Duodenal mucosa (tissue), 2 donors: ENCODE data around the gene ZNF746.
A peak's percentile ranks its signal among the peaks of the same experiment; 100 is the strongest.
"Not testable (repeated sequence)": the region's sequence is repeated elsewhere in the genome, so short reads cannot be mapped to it uniquely, and the experiment has no call there.

ENCODE experiments used
- H3K27ac ChIP-seq: one replicate; pipeline ENCODE4 v1.7.0; 2013; ENCODE audit warnings: low read depth, low read length
- H3K27me3 ChIP-seq, 2 donors: one replicate each; pipeline ENCODE4 v1.7.0; 2013; ENCODE audit warnings: low read length in 2 of 2, control low read depth in 1 of 2; ENCODE audit not compliant: insufficient read depth in 2 of 2, control insufficient read depth in 1 of 2
- H3K36me3 ChIP-seq, 2 donors: one replicate each; pipeline ENCODE4 v1.7.0; 2013; ENCODE audit warnings: low read length in 2 of 2, control low read depth in 1 of 2; ENCODE audit not compliant: insufficient read depth in 2 of 2, control insufficient read depth in 1 of 2
- H3K4me1 ChIP-seq, 2 donors: one replicate each; pipeline ENCODE4 v1.7.0; 2013; ENCODE audit warnings: low read length in 2 of 2, control low read depth in 1 of 2; ENCODE audit not compliant: insufficient read depth in 2 of 2, control insufficient read depth in 1 of 2
- H3K4me3 ChIP-seq, 2 donors: one replicate each; pipeline ENCODE4 v1.7.0; 2013; ENCODE audit warnings: low read length in 2 of 2, low read depth in 1 of 2
- H3K9ac ChIP-seq, 2 donors: one replicate each; pipeline ENCODE4 v1.7.0; 2013; ENCODE audit warnings: low read length in 2 of 2, low read depth in 1 of 2
- H3K9me3 ChIP-seq, 2 donors: one replicate each; pipeline ENCODE4 v1.7.0; 2013; ENCODE audit warnings: low read length in 2 of 2, control low read depth in 1 of 2; ENCODE audit not compliant: control insufficient read depth in 1 of 2

The ZNF746 gene

DNA sequence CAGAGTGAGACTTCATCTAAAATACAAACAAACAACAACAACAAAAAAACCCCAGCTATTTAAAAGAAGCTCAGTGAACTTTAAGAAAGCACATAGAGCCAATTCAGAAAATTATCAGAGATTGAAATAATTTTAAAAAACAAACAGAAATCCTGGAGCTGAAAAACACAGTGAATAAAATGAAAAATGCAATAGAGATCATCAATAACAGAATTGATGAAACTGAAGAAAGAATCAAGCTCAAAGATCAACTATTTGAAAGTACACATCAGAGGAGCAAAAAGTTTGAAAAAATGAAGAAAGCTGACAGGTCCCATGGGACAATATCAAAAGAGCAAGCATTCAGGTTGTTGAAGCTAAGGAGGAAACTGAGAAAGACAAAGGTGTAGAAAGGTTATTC is 12.2 kb upstream of the ZNF746 start:
- Histone ChIP-seq H3K4me1 (no peaks in the 10 kb centered on the region), H3K9ac (no peak overlapping the region), H3K27me3 (no peaks in the 10 kb centered on the region), H3K27ac (no peak overlapping the region), H3K36me3 (no peaks in the 10 kb centered on the region), H3K9me3 (peaks cover 9 to 19% of the 10 kb centered on the region in 2 donors), H3K4me3 (no peak overlapping the region)

- Histone ChIP-seq H3K9ac (no peak overlapping the region), H3K27ac (no peak overlapping the region), H3K4me3 (no peak overlapping the region), H3K4me1 (no peaks in the 10 kb centered on the region), H3K36me3 (no peaks in the 10 kb centered on the region), H3K27me3 (no peaks in the 10 kb centered on the region), H3K9me3 (peaks cover 6 to 19% of the 10 kb centered on the region in 2 donors)
Measured at GRCh38 chr7:149505551-149505950, 7.9 kb upstream of the ZNF746 start.

DNA sequence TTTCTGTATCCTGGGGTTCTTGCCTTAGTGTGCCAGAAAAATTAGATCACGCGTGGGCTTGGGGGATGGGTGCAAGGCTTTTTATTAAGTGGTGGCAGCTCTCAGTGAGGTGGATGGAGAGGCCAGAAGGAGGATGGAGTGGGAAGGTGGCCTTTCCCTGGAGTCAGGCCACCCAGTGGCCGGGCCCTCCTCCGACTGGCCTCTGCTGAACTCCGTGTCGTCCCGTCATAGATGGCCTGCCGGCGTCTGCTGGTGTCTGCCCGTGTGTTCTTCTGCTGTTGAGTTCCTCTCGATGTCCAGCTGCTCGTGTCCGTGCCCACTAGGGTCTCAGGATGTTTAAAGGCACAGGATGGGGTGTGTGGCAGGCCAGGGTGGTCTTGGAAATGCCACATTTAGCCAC is 4.0 kb upstream of the ZNF746 start:
- Histone ChIP-seq H3K9me3 (peaks cover 0 to 4% of the 10 kb centered on the region in 2 donors), H3K36me3 (no peaks in the 10 kb centered on the region), H3K27me3 (no peaks in the 10 kb centered on the region), H3K4me1 (no peaks in the 10 kb centered on the region), H3K9ac (no peak overlapping the region), H3K4me3 (no peak overlapping the region), H3K27ac (no peak overlapping the region)

GRCh38 chr7:149500910-149501309 is 3.3 kb upstream of the ZNF746 start:
- H3K27ac ChIP-seq, result no peak overlapping the region
- H3K4me3 ChIP-seq, result no peak overlapping the region
- H3K4me1 ChIP-seq, result peaks cover 3 to 5% of the 10 kb centered on the region in 2 donors
- H3K36me3 ChIP-seq, result no peaks in the 10 kb centered on the region
- H3K9me3 ChIP-seq, result no peaks in the 10 kb centered on the region
- H3K9ac ChIP-seq, result no peak overlapping the region
- no peaks in the 10 kb centered on the region for H3K27me3 ChIP-seq

GRCh38 chr7:149500201-149500600 is 2.6 kb upstream of the ZNF746 start:
- H3K4me1 ChIP-seq, result peaks cover 7 to 11% of the 10 kb centered on the region in 2 donors
- no peaks in the 10 kb centered on the region for H3K9me3 ChIP-seq

GRCh38 chr7:149498811-149499210 is 1.2 kb upstream of the ZNF746 start:
- Histone ChIP-seq H3K27ac (no peak overlapping the region), H3K4me3 (no peak overlapping the region), H3K4me1 (peaks cover 9 to 11% of the 10 kb centered on the region in 2 donors), H3K27me3 (no peaks in the 10 kb centered on the region), H3K9me3 (no peaks in the 10 kb centered on the region), H3K9ac (no peak overlapping the region), H3K36me3 (peaks cover 2 to 4% of the 10 kb centered on the region in 2 donors)

More at GRCh38 chr7:149500201-149500600, 2.6 kb upstream of the ZNF746 start:
- Histone ChIP-seq H3K36me3 (no peaks in the 10 kb centered on the region), H3K27me3 (no peaks in the 10 kb centered on the region), H3K9ac (no peak overlapping the region), H3K27ac (no peak overlapping the region), H3K4me3 (no peak overlapping the region)

DNA sequence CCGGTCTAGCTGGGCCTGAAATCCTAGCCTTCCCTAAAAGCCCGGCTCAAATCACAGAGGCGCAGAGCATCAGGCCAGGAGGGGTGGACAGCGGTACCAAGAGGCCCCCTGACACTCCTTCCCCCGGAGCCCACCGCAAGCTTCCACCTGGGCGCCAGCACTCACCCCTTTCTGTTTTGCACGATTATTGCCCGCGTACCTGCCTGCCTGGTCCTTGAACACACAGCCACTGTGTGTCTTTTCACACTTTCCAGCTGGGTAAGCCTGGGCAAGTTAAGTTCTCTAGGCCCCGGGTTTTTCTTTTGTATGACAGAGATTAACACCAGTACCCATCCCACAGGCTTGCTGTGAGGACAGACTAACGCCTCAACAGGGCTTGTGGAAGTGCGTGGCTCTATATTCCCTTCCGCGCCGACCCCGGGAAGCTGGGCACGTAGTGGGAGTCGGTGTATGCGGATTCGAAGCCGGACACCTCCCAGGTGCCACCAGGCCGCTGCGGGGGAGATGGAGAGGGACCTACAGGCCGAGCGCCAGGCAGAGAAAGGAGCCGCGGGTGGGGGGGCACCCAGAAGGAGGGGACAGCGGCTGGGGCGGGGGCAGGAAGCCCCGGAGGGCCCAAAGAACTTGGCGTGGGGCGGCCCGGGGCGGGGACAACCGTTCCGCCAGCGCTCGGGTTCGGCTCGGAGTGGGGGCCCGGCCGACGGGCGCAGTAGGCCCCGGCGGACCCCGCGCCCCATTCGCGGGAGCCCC is 792 bp downstream of the ZNF746 start:
- H3K36me3 ChIP-seq, result peaks cover 13 to 24% of the 10 kb centered on the region in 2 donors
- H3K4me3 ChIP-seq, result peak overlapping the region; percentile 77 to 85
- peak overlapping the region; percentile 74 to 77 for H3K9ac ChIP-seq
- H3K27me3 ChIP-seq, result no peaks in the 10 kb centered on the region
- H3K4me1 ChIP-seq, result peaks cover 9 to 11% of the 10 kb centered on the region in 2 donors
- no peaks in the 10 kb centered on the region for H3K9me3 ChIP-seq
- peak overlapping the region; percentile 56 for H3K27ac ChIP-seq

DNA sequence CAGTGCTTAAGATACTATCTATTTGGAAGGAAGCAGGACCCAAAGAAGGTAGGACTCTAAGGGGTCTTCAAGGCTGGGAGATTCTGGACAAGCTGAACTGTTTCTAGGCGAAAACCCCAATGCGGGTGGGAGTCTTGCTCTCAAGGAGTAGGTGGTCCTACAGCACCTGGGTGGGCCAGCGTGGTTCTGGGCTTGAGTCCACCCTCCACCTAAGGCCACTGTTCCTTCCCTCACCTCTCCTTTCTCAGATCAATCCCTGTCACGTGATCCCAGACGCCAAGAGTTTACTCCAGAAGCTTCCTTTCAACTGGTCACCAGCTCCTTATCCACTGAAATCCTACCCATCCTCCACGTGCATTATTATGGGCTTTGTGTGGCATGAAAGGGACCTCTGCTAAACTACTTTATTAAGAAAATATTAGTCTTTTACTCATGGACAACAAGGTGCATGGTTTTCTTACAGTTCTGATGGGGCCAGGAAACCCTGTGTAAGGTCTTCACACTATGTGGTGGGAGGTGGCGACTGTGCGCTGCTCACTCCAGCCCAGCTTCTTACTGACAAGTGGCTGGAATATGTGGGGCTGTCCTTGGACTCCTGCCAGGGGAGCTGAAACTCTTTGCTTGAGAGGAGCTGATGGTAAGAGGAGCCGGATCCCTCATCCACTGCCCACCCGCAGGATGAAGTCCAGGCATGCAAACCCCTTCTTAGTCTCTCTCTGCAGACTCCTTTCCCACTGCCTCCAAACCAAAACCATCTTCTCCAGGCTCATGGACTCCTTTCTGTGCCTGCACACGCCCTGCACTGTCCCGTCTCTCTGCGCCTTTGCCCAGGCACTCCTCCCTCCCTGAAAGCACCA is 1.6 kb downstream of the ZNF746 start:
- Histone ChIP-seq H3K9me3 (no peaks in the 10 kb centered on the region), H3K4me1 (peaks cover 9 to 11% of the 10 kb centered on the region in 2 donors), H3K9ac (peak overlapping the region in 1 of 2 donors; percentile 74), H3K27me3 (no peaks in the 10 kb centered on the region), H3K36me3 (peaks cover 13 to 32% of the 10 kb centered on the region in 2 donors), H3K4me3 (peak overlapping the region; percentile 53 to 77), H3K27ac (no peak overlapping the region)

DNA sequence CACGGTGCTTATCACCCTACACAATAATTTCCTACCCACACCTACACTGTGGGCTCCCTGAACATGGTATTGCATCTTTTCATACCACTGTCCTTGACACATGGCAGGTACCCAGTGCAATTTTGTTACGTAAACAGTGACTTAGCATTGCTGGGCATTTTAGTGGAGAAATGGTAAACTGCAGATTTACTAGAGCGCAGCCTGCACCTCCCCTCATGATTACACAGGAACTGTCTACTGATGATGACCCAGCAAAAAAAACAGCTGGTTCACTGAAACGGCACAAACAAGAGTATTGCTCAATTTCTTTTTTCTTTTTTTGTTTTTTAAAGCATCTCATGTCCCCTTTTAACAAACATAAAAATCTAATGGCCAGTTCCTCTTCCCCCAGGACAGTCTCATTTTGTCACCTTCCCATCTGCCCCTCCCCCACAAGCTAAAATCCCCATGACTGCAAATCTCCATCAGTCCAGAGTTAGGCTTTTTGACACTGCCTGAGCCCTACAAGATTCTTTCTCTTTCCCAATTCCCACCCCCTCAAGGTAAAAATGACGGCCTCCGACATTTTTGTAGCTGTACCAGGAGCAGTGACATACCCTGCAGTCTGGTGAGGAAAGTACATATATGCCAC is 2.8 kb downstream of the ZNF746 start:
- Histone ChIP-seq H3K9me3 (no peaks in the 10 kb centered on the region), H3K36me3 (peaks cover 13 to 44% of the 10 kb centered on the region in 2 donors), H3K27ac (no peak overlapping the region), H3K9ac (no peak overlapping the region), H3K4me1 (peaks cover 9 to 11% of the 10 kb centered on the region in 2 donors), H3K27me3 (no peaks in the 10 kb centered on the region), H3K4me3 (no peak overlapping the region)

DNA sequence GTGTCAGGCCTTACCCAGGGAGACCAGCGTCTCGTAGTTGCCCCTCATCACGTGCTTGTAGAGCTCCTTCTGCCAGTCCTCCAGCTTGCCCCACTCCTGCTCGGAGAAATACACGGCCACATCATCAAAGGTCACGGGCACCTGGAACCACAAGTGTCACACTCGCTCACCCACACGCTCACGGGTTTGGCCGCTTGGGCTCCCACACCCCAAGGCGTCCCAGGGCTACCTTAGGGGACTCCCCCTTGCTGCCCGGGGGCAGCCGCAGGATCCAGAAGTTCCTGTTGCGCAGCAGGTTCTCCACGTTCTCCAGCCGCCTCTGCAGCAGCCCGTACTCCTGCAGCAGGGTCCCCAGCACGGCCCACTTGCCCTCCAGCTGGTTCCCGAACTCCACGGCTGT is 3.6 kb downstream of the ZNF746 start:
- Histone ChIP-seq H3K36me3 (peaks cover 13 to 48% of the 10 kb centered on the region in 2 donors), H3K4me1 (peaks cover 9 to 11% of the 10 kb centered on the region in 2 donors)
- not testable (repeated sequence) for H3K9ac ChIP-seq, H3K9me3 ChIP-seq, H3K27me3 ChIP-seq, H3K4me3 ChIP-seq, H3K27ac ChIP-seq
